Skin epidermis (tissue), 12 donors: Measurements from ENCODE around the gene VSIG2.
A peak's percentile ranks its signal among the peaks of the same experiment; 100 is the strongest.

Experiments used
- H3K27ac ChIP-seq, 21 experiments: fragments of 200-600 bp; sonication (generic) in 11 of 21; one replicate each; pipeline ENCODE4 v1.5.0; 2020; ENCODE audit warnings: mild to moderate bottlenecking in 3 of 21, inconsistent platforms in 2 of 21, moderate library complexity in 2 of 21
- H3K4me3 ChIP-seq, 7 experiments: fragments of 200-600 bp; sonication (generic) in 2 of 7; one replicate each; pipeline ENCODE4 v1.5.0; 2020; ENCODE audit warnings: inconsistent platforms in 2 of 7, mild to moderate bottlenecking in 2 of 7, moderate library complexity in 1 of 7

The VSIG2 gene

DNA sequence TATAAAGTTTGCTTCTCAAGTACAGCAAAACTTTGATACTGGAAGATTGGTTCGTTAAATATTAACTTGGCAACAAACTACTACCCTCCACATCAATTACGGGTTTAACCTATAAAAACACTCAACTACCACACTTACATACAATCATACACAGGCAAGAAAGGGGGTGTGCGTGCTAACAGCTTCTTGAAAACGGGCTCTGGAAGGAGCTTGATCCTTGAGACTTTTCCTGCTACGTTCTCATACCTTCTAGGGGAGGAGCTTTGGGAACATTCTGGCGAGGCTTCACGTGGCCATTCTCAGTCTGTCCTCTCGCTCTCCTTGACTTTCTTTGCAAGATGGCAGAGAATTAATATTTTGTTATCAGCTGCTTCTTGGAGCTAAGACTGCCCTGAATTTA lies 16.9 kb upstream of the VSIG2 start:
- Histone ChIP-seq H3K27ac (no peak overlapping the region), H3K4me3 (no peak overlapping the region)

GRCh38 chr11:124766156-124766555 lies 14.1 kb upstream of the VSIG2 start:
- no peak overlapping the region for H3K27ac ChIP-seq
- no peak overlapping the region for H3K4me3 ChIP-seq

GRCh38 chr11:124763156-124763947 lies 11.3 kb upstream of the VSIG2 start:
- Histone ChIP-seq H3K27ac (peak overlapping the region in 2 of 21 experiments; percentile 25 to 48), H3K4me3 (peak overlapping the region; percentile 25 to 45 (median 42))

DNA sequence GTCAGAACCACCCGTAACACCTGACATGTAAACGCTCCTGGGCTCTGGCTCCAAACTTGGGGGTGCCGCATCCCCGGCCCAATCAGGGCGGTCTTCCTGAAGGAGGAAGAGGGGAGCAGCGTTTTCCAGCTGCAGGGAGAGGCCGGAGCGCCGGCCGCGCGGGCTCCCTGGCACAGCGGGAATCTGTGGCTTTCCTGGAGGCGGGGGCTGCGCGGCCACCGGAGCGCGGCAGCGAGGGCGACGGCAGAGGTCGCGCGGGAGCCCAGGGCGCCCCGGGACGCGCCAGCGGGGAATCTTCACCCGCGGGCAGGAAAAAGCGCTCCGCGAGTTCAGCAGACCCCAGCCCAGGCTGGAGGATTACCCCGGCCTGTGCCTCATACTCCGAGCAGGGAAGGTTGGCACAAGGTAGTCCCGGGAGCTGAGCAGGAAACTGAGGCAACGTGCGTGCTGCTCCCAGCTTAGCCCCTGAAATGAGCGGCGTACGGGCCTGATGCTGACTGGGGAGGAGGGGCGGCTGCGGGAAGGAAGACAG lies 10.6 kb upstream of the VSIG2 start:
- H3K4me3 ChIP-seq = peak overlapping the region; percentile 25 to 45 (median 42)
- peak overlapping the region in 11 of 21 experiments; percentile 1 to 86 (median 52) for H3K27ac ChIP-seq

GRCh38 chr11:124762105-124762623 lies 10.1 kb upstream of the VSIG2 start, which contains the start of gene ESAM:
Gene ESAM, minus strand, starts transcription at chr11:124762290. Its CDS starts 136 bp downstream, at chr11:124762154.
- peak within 1 kb of the TSS in 20 of 21 experiments; percentile 29 to 86 (median 66) for H3K27ac ChIP-seq
- H3K4me3 ChIP-seq = peak within 1 kb of the TSS; percentile 25 to 45 (median 42)

GRCh38 chr11:124761301-124762104 lies 9.4 kb upstream of the VSIG2 start:
- H3K4me3 ChIP-seq = peak overlapping the region; percentile 25 to 45 (median 42)
- peak overlapping the region in 20 of 21 experiments; percentile 29 to 86 (median 66) for H3K27ac ChIP-seq

DNA sequence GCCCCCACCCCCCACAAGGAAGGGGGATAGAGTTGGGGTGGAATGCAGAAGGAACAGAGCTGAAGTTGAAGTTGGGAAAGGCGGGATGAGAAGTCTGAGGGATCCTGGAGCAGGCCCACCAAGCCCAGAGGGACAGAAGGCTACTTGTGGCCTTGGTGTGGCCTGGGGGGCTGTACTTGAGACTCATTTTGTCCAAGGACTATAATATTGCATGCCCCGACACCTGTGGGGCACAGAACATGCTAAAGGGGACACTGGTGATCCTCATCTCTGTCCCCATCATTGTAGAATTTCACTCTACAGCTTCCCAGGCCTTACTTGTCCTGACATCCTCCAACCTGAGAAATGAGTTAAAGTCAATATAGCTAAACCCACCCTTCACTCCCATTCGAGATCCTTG lies 8.8 kb upstream of the VSIG2 start:
- Histone ChIP-seq H3K27ac (peak overlapping the region in 18 of 21 experiments; percentile 14 to 86 (median 64)), H3K4me3 (peak overlapping the region; percentile 9 to 45 (median 41))

GRCh38 chr11:124760205-124760652 lies 8.2 kb upstream of the VSIG2 start:
- H3K27ac ChIP-seq = peak overlapping the region in 19 of 21 experiments; percentile 12 to 86 (median 53)
- peak overlapping the region; percentile 9 to 45 (median 41) for H3K4me3 ChIP-seq

DNA sequence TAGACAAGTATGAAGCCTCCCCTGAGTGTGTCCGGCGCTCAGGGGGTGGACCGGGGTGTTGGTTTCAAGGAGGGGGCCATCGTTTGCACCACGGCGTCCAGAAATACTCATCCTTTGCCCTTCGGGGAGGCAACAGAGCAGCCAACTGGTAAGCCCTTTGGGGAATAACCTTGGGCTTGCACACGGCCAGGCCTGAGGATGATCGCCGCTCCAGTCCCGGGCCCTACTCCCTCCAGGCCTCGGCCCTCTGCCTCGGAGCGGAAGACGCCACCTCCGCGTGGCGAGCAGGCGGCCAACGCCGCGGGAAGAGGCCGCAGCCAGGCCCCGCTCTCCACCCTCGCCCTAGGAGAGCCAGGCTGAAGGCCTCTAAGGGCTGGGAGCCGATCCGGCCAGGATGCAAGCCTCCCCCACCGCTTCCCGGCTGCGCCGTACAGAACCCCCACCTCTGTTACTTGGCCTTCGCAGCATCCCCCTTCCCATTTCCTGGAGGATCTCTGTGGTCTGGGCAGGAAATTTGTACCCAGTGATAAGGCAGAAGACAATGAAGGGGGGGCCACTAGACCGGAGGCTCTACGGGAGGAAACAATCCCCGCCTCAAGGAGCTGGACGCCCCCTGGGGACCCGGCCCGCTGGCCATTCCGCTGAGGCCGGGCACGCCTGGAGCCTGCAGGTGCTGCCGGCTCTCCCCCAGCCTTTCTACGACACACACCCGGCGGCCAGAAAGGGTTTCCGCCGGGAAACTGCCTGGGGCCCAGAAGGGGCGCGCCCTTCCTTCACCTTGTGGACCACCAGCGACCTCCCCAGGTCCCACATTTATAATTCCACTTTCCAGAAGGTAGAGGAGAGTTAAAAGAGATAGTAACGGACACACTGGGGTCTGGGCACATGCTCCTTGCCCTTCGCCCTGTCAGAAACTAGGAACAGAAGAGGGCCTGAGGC lies 7.5 kb upstream of the VSIG2 start:
- Histone ChIP-seq H3K27ac (peak overlapping the region in 19 of 21 experiments; percentile 12 to 86 (median 53)), H3K4me3 (peak overlapping the region; percentile 10 to 45 (median 34))

DNA sequence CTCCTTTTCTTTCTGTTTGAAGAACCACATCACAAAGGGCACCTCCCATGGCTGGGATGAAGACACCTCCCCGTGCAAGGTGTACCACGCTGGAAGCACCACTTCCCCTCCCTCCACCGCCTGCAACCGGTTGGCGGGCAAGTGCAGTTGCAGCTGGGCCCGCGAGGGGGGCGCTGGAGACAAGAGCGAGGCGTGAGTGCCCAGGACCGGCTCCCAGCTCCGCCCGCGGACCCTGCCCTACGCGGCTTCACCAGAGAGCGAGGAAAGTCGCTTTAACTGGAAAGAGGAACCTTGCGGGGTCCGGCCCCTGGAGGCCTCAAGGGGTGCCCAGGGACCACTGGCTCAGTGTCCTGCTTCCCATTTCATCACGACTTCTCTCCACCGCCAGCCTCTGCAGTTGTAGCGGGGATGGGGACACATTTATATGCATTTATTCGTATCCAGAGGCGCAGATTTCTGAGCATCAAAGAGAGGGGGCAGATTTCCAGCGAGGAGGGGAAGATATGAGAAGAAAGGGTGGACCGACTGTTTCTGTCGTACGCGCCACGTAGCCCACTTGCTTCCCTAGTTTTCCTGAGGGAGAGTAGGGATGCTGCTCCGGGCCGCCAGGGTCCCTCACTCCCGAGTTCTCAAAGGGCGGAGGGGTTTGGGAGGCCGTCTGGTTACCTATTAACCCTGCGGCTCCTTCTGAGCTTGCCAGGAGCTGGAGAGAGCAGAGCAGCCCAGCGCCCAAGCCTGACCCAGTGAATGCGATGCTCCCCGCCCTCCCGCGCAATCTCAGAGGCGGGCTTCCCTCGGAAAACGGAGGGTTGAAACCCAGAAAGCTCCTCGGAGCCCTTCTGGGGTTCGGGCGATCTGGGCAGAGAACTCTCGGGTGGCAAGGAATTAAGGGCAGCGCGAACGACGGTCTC lies 6.6 kb upstream of the VSIG2 start:
- H3K4me3 ChIP-seq = peak overlapping the region; percentile 10 to 41 (median 14)
- peak overlapping the region in 17 of 21 experiments; percentile 4 to 86 (median 51) for H3K27ac ChIP-seq

- no peak overlapping the region for H3K4me3 ChIP-seq
- no peak overlapping the region for H3K27ac ChIP-seq
Measured at GRCh38 chr11:124757320-124757719, 5.3 kb upstream of the VSIG2 start.

DNA sequence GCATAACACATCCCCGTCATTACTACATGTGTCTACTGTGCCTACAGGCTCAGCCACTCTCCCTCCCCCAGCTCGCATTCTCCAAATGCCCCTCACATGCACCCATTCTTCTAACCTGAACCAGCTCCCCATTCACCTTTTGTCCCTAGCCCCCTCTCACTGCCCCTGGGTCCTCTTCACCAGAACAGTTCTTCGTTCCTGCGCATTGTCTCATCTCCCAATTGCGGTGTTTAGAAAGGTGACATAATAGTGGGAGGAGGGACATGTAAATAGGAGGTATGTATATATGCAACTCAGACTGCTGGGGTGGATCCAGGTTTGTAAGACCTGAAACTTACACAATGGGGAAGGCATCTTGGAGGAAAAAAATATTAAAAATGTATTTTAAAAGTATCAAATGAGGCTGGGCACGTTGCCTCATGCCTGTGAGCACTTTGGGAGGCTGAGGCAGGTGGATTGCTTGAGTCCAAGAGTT lies 4.7 kb upstream of the VSIG2 start:
- no peak overlapping the region for H3K27ac ChIP-seq

GRCh38 chr11:124756033-124756752 lies 4.1 kb upstream of the VSIG2 start:
- no peak overlapping the region for H3K27ac ChIP-seq
- H3K4me3 ChIP-seq = no peak overlapping the region

More for the DNA sequence above, 4.7 kb upstream of the VSIG2 start:
- no peak overlapping the region for H3K4me3 ChIP-seq

- Histone ChIP-seq H3K27ac (no peak overlapping the region), H3K4me3 (no peak overlapping the region)
Measured at GRCh38 chr11:124754710-124755109, 2.7 kb upstream of the VSIG2 start.

GRCh38 chr11:124754309-124754708 lies 2.3 kb upstream of the VSIG2 start:
- H3K4me3 ChIP-seq = no peak overlapping the region
- no peak overlapping the region for H3K27ac ChIP-seq

GRCh38 chr11:124753624-124754023 lies 1.6 kb upstream of the VSIG2 start:
- Histone ChIP-seq H3K4me3 (no peak overlapping the region), H3K27ac (peak overlapping the region in 1 of 21 experiments; percentile 19)

DNA sequence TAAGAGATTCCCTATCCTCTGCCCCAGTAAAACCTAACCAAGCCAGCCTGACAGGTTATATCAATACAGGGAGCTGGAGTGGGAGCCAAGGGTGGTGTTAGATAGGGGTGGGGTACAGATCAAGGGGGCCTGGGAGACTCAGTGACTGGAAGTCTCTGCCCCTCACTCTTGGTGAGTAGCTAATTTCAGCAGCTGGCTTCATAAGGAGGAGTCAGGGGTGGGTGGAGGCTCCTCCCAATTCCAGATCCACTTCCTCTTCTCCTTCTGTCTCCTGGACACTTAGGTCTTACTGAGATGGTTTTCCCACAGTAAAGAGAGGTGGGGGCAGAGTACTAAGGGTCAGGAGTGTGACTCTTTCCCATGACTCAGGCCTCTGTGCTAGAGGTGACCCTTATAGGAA lies 1.1 kb upstream of the VSIG2 start:
- no peak overlapping the region for H3K4me3 ChIP-seq
- H3K27ac ChIP-seq = peak overlapping the region in 1 of 21 experiments; percentile 19
